ENCODE measurements around the gene ASIP. TPM values are rescaled to one million over a fixed set of nuclear protein-coding genes. Genes with fewer than 3 reads are reported as not detected.
"Not testable (repeated sequence)": the region's sequence is repeated elsewhere in the genome, so short reads cannot be mapped to it uniquely, and the experiment has no call there.

Gene ASIP
- total RNA-seq, 1 donor from 2014 or later = not detected

- Mint-ChIP-seq H3K27ac (ENCODE audit: unreplicated experiment) (no peak overlapping the region), H3K4me1 (ENCODE audit: unreplicated experiment) (no peaks in the 10 kb centered on the region), H3K36me3 (ENCODE audit: low read depth, unreplicated experiment) (peaks cover 4% of the 10 kb centered on the region), H3K4me3 (ENCODE audit: unreplicated experiment) (no peak overlapping the region), H3K27me3 (ENCODE audit: unreplicated experiment) (peaks cover 3% of the 10 kb centered on the region), H3K9me3 (ENCODE audit: unreplicated experiment) (no peaks in the 10 kb centered on the region)
- no peak for DNase-seq (ENCODE audit: low spot score)
- no peak for TF ChIP-seq CTCF (IDR thresholded peaks at IDR 0.05; ENCODE audit: unreplicated experiment)
Measured at GRCh38 chr20:34232494-34233087, 8.6 kb upstream of the ASIP start.

GRCh38 chr20:34233687-34234086 is 7.5 kb upstream of the ASIP start:
- no peak for TF ChIP-seq CTCF (IDR thresholded peaks at IDR 0.05; ENCODE audit: unreplicated experiment)
- Mint-ChIP-seq H3K27ac (ENCODE audit: unreplicated experiment) (no peak overlapping the region), H3K36me3 (ENCODE audit: low read depth, unreplicated experiment) (peaks cover 4% of the 10 kb centered on the region), H3K27me3 (ENCODE audit: unreplicated experiment) (peaks cover 3% of the 10 kb centered on the region), H3K4me1 (ENCODE audit: unreplicated experiment) (no peaks in the 10 kb centered on the region), H3K9me3 (ENCODE audit: unreplicated experiment) (no peaks in the 10 kb centered on the region), H3K4me3 (ENCODE audit: unreplicated experiment) (no peak overlapping the region)
- DNase-seq (ENCODE audit: low spot score) = no peak

- H3K27ac Mint-ChIP-seq (ENCODE audit: unreplicated experiment) = no peak overlapping the region
- DNase-seq (ENCODE audit: low spot score) = no peak
- H3K36me3 Mint-ChIP-seq (ENCODE audit: low read depth, unreplicated experiment) = peaks cover 4% of the 10 kb centered on the region
- peaks cover 3% of the 10 kb centered on the region for H3K27me3 Mint-ChIP-seq (ENCODE audit: unreplicated experiment)
- TF ChIP-seq CTCF (IDR thresholded peaks at IDR 0.05; ENCODE audit: unreplicated experiment) = no peak
- H3K4me3 Mint-ChIP-seq (ENCODE audit: unreplicated experiment) = no peak overlapping the region
- H3K9me3 Mint-ChIP-seq (ENCODE audit: unreplicated experiment) = no peaks in the 10 kb centered on the region
- H3K4me1 Mint-ChIP-seq (ENCODE audit: unreplicated experiment) = no peaks in the 10 kb centered on the region
Measured at GRCh38 chr20:34235875-34236274, 5.3 kb upstream of the ASIP start.

GRCh38 chr20:34237942-34238341 is 3.3 kb upstream of the ASIP start:
- H3K9me3 Mint-ChIP-seq (ENCODE audit: unreplicated experiment) = no peaks in the 10 kb centered on the region
- peaks cover 3% of the 10 kb centered on the region for H3K4me1 Mint-ChIP-seq (ENCODE audit: unreplicated experiment)
- TF ChIP-seq CTCF (IDR thresholded peaks at IDR 0.05; ENCODE audit: unreplicated experiment) = no peak
- H3K27ac Mint-ChIP-seq (ENCODE audit: unreplicated experiment) = no peak overlapping the region
- H3K4me3 Mint-ChIP-seq (ENCODE audit: unreplicated experiment) = no peak overlapping the region
- no peak for DNase-seq (ENCODE audit: low spot score)
- H3K36me3 Mint-ChIP-seq (ENCODE audit: low read depth, unreplicated experiment) = peaks cover 4% of the 10 kb centered on the region
- peaks cover 3% of the 10 kb centered on the region for H3K27me3 Mint-ChIP-seq (ENCODE audit: unreplicated experiment)

GRCh38 chr20:34240121-34240520 is 1.1 kb upstream of the ASIP start:
- TF ChIP-seq CTCF (IDR thresholded peaks at IDR 0.05; ENCODE audit: unreplicated experiment) = no peak
- peaks cover 1% of the 10 kb centered on the region for H3K27me3 Mint-ChIP-seq (ENCODE audit: unreplicated experiment)
- DNase-seq (ENCODE audit: low spot score) = no peak
- no peaks in the 10 kb centered on the region for H3K36me3 Mint-ChIP-seq (ENCODE audit: low read depth, unreplicated experiment)
- H3K4me1 Mint-ChIP-seq (ENCODE audit: unreplicated experiment) = peaks cover 3% of the 10 kb centered on the region
- H3K9me3 Mint-ChIP-seq (ENCODE audit: unreplicated experiment) = no peaks in the 10 kb centered on the region
- H3K27ac Mint-ChIP-seq (ENCODE audit: unreplicated experiment) = no peak overlapping the region
- H3K4me3 Mint-ChIP-seq (ENCODE audit: unreplicated experiment) = no peak overlapping the region

GRCh38 chr20:34242015-34242414 is 792 bp downstream of the ASIP start:
- not testable (repeated sequence) for DNase-seq (ENCODE audit: low spot score); H3K4me1 Mint-ChIP-seq (ENCODE audit: unreplicated experiment); H3K4me3 Mint-ChIP-seq (ENCODE audit: unreplicated experiment); H3K9me3 Mint-ChIP-seq (ENCODE audit: unreplicated experiment); H3K36me3 Mint-ChIP-seq (ENCODE audit: low read depth, unreplicated experiment); H3K27ac Mint-ChIP-seq (ENCODE audit: unreplicated experiment); H3K27me3 Mint-ChIP-seq (ENCODE audit: unreplicated experiment)
